GM10248 (cell line): ENCODE data around the gene CPED1.

Experiments used
- CTCF ChIA-PET: fragments of 300-600 bp; sonication (Branson Sonifier 250); formaldehyde crosslinking; extraction: SDS; loops from one replicate; lab custom pipeline; 2021; ENCODE audit warnings: antibody characterized with exemption; lab: Yijun Ruan, JAX
- POLR2A ChIA-PET: fragments of 350-650 bp; sonication (Branson Sonifier 250); formaldehyde crosslinking; extraction: SDS; loops from one replicate; lab custom pipeline; 2020; ENCODE audit warnings: antibody characterized with exemption; lab: Yijun Ruan, JAX
- DNase-seq: peaks from one replicate; pipeline ENCODE4 v3.0.0; 2012; ENCODE audit errors: extremely low spot score
- TF ChIP-seq, protein P1 (sequence below): IDR thresholded peaks from 2 replicates; pipeline ENCODE4 v1.5.1; 2012; ENCODE audit warnings: mild to moderate bottlenecking, low read depth; ENCODE audit errors: extremely low read depth, missing control alignments, control extremely low read depth

Gene CPED1

GRCh38 chr7:121083790-121084251 lies 95.3 kb downstream of the CPED1 start:
- DNase-seq, result no peak
- TF ChIP-seq, protein P1, sequence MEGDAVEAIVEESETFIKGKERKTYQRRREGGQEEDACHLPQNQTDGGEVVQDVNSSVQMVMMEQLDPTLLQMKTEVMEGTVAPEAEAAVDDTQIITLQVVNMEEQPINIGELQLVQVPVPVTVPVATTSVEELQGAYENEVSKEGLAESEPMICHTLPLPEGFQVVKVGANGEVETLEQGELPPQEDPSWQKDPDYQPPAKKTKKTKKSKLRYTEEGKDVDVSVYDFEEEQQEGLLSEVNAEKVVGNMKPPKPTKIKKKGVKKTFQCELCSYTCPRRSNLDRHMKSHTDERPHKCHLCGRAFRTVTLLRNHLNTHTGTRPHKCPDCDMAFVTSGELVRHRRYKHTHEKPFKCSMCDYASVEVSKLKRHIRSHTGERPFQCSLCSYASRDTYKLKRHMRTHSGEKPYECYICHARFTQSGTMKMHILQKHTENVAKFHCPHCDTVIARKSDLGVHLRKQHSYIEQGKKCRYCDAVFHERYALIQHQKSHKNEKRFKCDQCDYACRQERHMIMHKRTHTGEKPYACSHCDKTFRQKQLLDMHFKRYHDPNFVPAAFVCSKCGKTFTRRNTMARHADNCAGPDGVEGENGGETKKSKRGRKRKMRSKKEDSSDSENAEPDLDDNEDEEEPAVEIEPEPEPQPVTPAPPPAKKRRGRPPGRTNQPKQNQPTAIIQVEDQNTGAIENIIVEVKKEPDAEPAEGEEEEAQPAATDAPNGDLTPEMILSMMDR, result no peak
- ChIA-PET POLR2A (no interaction called here), CTCF (interaction anchor here (0.9 to 5.9 kb wide), 8 partner anchors 11 to 292 kb away, joined by 3 to 72 read pairs (median 4); partner anchors contain the start of gene CPED1)

DNA sequence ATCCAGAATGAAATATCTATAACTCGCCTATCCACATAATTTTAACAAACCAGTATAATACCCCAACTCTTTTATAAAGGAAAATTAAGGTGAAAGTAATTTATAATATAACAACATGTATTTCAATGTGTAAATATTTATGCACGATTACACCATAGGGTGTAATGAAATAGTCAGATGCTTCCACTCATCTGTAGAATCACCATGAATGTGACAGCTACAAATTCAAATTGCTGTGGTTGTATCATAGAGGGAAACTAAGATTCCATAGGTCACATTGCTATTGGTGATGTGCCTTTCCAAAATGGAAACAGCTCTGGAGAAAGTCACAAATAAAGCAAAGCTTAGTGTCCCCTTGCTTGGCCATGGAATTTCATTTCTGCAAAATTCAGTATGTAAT lies 95.7 kb downstream of the CPED1 start:
- DNase-seq, result no peak
- POLR2A ChIA-PET, result no interaction called here
- TF ChIP-seq, protein P1, result no peak
- CTCF ChIA-PET, result interaction anchor here (0.9 to 5.9 kb wide), 7 partner anchors 11 to 291 kb away, joined by 3 to 72 read pairs (median 4); partner anchors contain the start of gene CPED1

- ChIA-PET CTCF (interaction anchor here (0.9 to 5.9 kb wide), 6 partner anchors 10 to 292 kb away, joined by 3 to 72 read pairs (median 4); partner anchors contain the start of gene CPED1), POLR2A (interaction anchor here (0.7 kb wide), 1 partner anchor 1679 kb away, joined by 3 read pairs; no protein-coding TSS in a partner anchor)
- no peak for DNase-seq
- TF ChIP-seq, protein P1, result no peak
Measured at GRCh38 chr7:121084748-121085336, 96.3 kb downstream of the CPED1 start.

- TF ChIP-seq, protein P1, result no peak
- CTCF ChIA-PET, result interaction anchor here (1.9 to 5.9 kb wide), 3 partner anchors 10 to 294 kb away, joined by 4 to 72 read pairs (median 6); partner anchors contain the start of gene CPED1
- no peak for DNase-seq
- POLR2A ChIA-PET, result no interaction called here
Measured at GRCh38 chr7:121085922-121086321, 97.4 kb downstream of the CPED1 start.

- POLR2A ChIA-PET, result no interaction called here
- TF ChIP-seq, protein P1, result no peak
- no peak for DNase-seq
- CTCF ChIA-PET, result interaction anchor here (2.3 kb wide), 1 partner anchor 283 kb away, joined by 5 read pairs; no protein-coding TSS in a partner anchor
Measured at GRCh38 chr7:121088870-121089269, 100.4 kb downstream of the CPED1 start.

DNA sequence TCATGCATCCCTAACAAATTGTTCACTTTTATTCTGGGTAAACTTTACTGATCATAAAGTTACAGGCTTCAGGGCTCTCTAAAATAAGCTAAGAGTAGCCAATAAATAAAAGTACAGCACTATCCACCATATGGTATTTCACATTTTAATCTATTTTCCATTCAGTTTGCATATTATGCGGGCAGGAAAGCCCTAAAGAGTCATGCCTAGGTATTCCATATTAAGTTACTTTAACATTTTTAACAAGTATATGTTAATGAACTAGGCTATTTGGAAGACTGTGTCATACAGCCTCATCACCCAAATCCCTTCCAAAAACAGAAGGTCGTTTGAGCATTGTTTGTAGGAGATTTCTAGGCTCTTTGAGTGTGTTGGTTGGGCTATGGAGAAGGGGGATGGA lies 106.3 kb downstream of the CPED1 start:
- TF ChIP-seq, protein P1, result no peak
- DNase-seq, result no peak
- CTCF ChIA-PET, result interaction anchor here (1.4 to 1.6 kb wide), 2 partner anchors 11 to 18 kb away, joined by 3 read pairs; no protein-coding TSS in a partner anchor
- POLR2A ChIA-PET, result no interaction called here
